Smooth muscle cell (in vitro differentiated cells): ENCODE measurements around the gene RNASEH2A. TPM values are rescaled to one million over a fixed set of nuclear protein-coding genes. Genes with fewer than 3 reads are reported as not detected.
A peak's percentile ranks its signal among the peaks of the same experiment; 100 is the strongest.

Experiments
- DNase-seq: peaks from one replicate; lab custom pipeline; 2025; ENCODE audit not compliant: unreplicated experiment; lab: John Stamatoyannopoulos, UW
- H2AFZ ChIP-seq: fragments of 200-600 bp; sonication (generic); 2 replicates; pipeline ENCODE4 v1.6.0; 2016; ENCODE audit warnings: antibody characterized with exemption, low read depth, mild to moderate bottlenecking
- H3F3A ChIP-seq: fragments of 200-600 bp; sonication (generic); 2 replicates; pipeline ENCODE4 v1.6.0; 2017; ENCODE audit warnings: antibody characterized with exemption, low read depth
- H3K27ac ChIP-seq: fragments of 200-600 bp; sonication (generic); 2 replicates; pipeline ENCODE4 v1.5.1; 2016; ENCODE audit warnings: low read depth, mild to moderate bottlenecking
- H3K27me3 ChIP-seq: fragments of 200-600 bp; sonication (generic); 2 replicates; pipeline ENCODE4 v1.6.1; 2016; ENCODE audit warnings: low read depth, mild to moderate bottlenecking
- H3K36me3 ChIP-seq: fragments of 200-600 bp; sonication (generic); 2 replicates; pipeline ENCODE4 v1.5.1; 2016; ENCODE audit warnings: low read depth
- H3K4me1 ChIP-seq: fragments of 200-600 bp; sonication (generic); 2 replicates; pipeline ENCODE4 v1.5.1; 2016; ENCODE audit warnings: low read depth
- H3K4me2 ChIP-seq: fragments of 200-600 bp; sonication (generic); 2 replicates; pipeline ENCODE4 v1.6.0; 2016; ENCODE audit warnings: mild to moderate bottlenecking
- H3K4me3 ChIP-seq: fragments of 200-600 bp; sonication (generic); 2 replicates; pipeline ENCODE4 v1.5.1; 2016; ENCODE audit warnings: mild to moderate bottlenecking
- H3K79me2 ChIP-seq: fragments of 200-600 bp; sonication (generic); 2 replicates; pipeline ENCODE4 v1.6.0; 2016; ENCODE audit warnings: low read depth, mild to moderate bottlenecking
- H3K9ac ChIP-seq: fragments of 200-600 bp; sonication (generic); 2 replicates; pipeline ENCODE4 v1.6.0; 2016; ENCODE audit warnings: low read depth
- H3K9me3 ChIP-seq: fragments of 200-600 bp; sonication (generic); replicated peaks from 2 replicates; pipeline ENCODE4 v1.5.1; 2016; ENCODE audit warnings: low read depth
- H4K20me1 ChIP-seq: fragments of 200-600 bp; sonication (generic); 2 replicates; pipeline ENCODE4 v1.6.0; 2016; ENCODE audit warnings: low read depth
- WGBS: methylation state at CpG from one replicate; pipeline ENCODE4 v1.1.7; 2016; ENCODE audit warnings: low lambda C conversion rate; 5-methylcytosine and 5-hydroxymethylcytosine counted together
- polyA plus RNA-seq: library from polyadenylated mRNA; unstranded; fragments of >200 nt; fragmentation: Nextera tagmentation; extraction: Ambion mirVana; gene quantifications from 2 replicates; pipeline ENCODE4 v1.2.1, GENCODE V29; 2016
- total RNA-seq: library from RNA; depleted of rRNA; stranded (reverse); fragments of >200 nt; gene quantifications from 2 replicates; pipeline ENCODE4 v1.2.3, GENCODE V29; 2014
- TF ChIP-seq, protein P1 (sequence below): fragments of 200-600 bp; sonication (generic); IDR thresholded peaks from 2 replicates; pipeline ENCODE4 v1.5.1; 2017; ENCODE audit warnings: borderline replicate concordance, mild to moderate bottlenecking, antibody characterized with exemption; ENCODE audit not compliant: insufficient read depth, poor library complexity, severe bottlenecking

The RNASEH2A gene
- total and polyA plus RNA-seq, 2 experiments from 2014 or later, result 15.7 to 34.9 TPM

DNA sequence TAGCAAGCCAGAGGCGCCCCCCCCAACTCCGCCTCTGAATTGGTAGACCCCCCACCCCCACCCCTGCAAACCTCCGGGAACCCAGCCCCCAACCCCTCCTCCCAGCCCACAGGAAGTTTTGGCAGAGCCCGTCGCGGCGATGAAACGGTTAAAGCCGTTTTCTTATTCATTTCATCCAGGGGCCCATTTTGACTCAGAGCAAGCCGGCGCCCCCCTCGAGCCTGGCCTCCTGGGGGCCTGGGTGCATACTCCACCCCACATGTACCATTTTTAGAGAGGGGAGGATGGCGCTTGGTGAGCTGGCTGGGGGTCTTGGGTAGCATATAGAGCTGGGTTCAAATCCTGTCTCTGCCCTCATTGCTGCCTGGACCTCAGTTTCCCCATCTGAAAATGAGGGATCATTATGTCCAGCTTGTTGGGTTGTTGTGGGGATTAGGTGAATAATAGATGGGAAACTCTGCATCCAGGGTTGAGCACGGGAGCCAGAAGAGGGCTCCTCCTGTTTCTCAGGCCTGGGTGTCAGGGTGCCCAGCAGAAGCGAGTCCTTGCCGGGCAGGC lies 23.0 kb upstream of the RNASEH2A start:
- no peak overlapping the region for H2AFZ ChIP-seq
- 2% methylated on average over 15 of the region's 16 CpGs for WGBS
- H4K20me1 ChIP-seq, result no peaks in the 10 kb centered on the region
- no peaks in the 10 kb centered on the region for H3K79me2 ChIP-seq
- H3K4me2 ChIP-seq, result peak overlapping the region; percentile 92
- H3F3A ChIP-seq, result peaks cover 50% of the 10 kb centered on the region
- no peaks in the 10 kb centered on the region for H3K36me3 ChIP-seq
- TF ChIP-seq, protein P1, sequence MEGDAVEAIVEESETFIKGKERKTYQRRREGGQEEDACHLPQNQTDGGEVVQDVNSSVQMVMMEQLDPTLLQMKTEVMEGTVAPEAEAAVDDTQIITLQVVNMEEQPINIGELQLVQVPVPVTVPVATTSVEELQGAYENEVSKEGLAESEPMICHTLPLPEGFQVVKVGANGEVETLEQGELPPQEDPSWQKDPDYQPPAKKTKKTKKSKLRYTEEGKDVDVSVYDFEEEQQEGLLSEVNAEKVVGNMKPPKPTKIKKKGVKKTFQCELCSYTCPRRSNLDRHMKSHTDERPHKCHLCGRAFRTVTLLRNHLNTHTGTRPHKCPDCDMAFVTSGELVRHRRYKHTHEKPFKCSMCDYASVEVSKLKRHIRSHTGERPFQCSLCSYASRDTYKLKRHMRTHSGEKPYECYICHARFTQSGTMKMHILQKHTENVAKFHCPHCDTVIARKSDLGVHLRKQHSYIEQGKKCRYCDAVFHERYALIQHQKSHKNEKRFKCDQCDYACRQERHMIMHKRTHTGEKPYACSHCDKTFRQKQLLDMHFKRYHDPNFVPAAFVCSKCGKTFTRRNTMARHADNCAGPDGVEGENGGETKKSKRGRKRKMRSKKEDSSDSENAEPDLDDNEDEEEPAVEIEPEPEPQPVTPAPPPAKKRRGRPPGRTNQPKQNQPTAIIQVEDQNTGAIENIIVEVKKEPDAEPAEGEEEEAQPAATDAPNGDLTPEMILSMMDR, result no peak
- no peaks in the 10 kb centered on the region for H3K9me3 ChIP-seq
- peak overlapping the region; percentile 91 for H3K9ac ChIP-seq
- H3K4me1 ChIP-seq, result peaks cover 34% of the 10 kb centered on the region
- no peaks in the 10 kb centered on the region for H3K27me3 ChIP-seq
- H3K4me3 ChIP-seq, result peak overlapping the region; percentile 56
- peak overlapping the region; percentile 96 for H3K27ac ChIP-seq
- no peak for DNase-seq

DNA sequence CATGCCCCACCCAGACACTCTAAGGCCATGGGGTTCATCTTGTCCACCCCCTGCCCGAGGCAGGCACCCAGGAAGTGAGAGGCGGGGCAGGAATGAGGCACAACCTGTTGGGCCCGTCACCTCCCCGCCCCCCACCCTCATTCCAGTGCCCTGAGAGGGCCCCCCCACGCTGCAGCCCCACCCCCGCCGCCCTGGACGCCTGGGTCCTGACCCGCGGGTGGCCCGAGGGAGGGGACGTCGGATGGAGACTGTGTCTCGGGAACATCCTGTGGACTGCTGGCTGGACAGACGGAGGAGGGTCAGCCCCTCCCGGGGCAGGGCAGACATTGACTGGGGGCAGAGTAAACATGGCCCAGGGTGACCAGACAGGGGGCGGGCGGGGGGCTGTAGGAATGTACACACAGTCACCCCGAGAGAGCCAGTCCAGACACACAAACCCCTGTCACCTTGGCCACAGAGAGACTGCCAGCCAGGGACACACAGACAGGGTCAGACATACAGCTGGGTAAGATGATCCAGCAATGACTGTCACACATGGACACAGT lies 22.5 kb upstream of the RNASEH2A start:
- H3K4me1 ChIP-seq, result peaks cover 31% of the 10 kb centered on the region
- TF ChIP-seq, protein P1, result no peak

DNA sequence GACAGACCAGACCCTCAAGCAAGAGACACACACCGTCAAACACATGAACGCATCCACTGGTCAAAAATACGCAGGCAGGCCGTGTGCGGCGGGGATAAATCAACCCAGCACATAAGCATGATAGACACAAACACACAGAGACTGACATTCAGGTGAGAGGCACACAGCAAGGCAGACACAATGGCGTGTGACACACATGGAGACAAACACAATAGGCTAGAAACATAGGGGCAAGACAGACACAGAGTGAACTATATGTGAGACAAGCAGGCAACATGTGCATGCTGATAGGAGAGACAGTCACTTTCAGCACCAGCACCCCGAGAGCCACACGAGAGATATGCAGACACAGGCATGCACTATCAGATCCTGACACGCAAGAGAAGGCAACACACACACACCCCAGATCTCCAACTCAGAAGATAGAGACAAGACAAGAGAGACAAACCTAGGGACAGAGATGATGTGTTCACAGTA lies 22.0 kb upstream of the RNASEH2A start:
- H3K9me3 ChIP-seq, result no peaks in the 10 kb centered on the region
- WGBS, result 28% methylated on average over 10 of the region's 10 CpGs
- H3K4me3 ChIP-seq, result no peak overlapping the region
- H3F3A ChIP-seq, result peaks cover 49% of the 10 kb centered on the region
- H3K27ac ChIP-seq, result peak overlapping the region; percentile 96
- peak overlapping the region; percentile 92 for H3K4me2 ChIP-seq
- H3K4me1 ChIP-seq, result peaks cover 30% of the 10 kb centered on the region
- TF ChIP-seq, protein P1, result no peak
- no peaks in the 10 kb centered on the region for H3K27me3 ChIP-seq
- H3K36me3 ChIP-seq, result no peaks in the 10 kb centered on the region
- no peak for DNase-seq
- no peaks in the 10 kb centered on the region for H4K20me1 ChIP-seq
- H3K79me2 ChIP-seq, result no peaks in the 10 kb centered on the region
- H3K9ac ChIP-seq, result peak overlapping the region; percentile 91
- H2AFZ ChIP-seq, result no peak overlapping the region

More for the DNA sequence above, 22.5 kb upstream of the RNASEH2A start:
- Histone ChIP-seq H3F3A (peaks cover 47% of the 10 kb centered on the region), H3K4me2 (peak overlapping the region; percentile 92), H3K36me3 (no peaks in the 10 kb centered on the region), H3K79me2 (no peaks in the 10 kb centered on the region), H3K27me3 (no peaks in the 10 kb centered on the region), H3K9me3 (no peaks in the 10 kb centered on the region), H4K20me1 (no peaks in the 10 kb centered on the region), H3K27ac (peak overlapping the region; percentile 96), H3K4me3 (no peak overlapping the region), H2AFZ (no peak overlapping the region), H3K9ac (peak overlapping the region; percentile 91)
- DNase-seq, result no peak
- whole genome bisulfite sequencing, result 5% methylated on average over 17 of the region's 19 CpGs

DNA sequence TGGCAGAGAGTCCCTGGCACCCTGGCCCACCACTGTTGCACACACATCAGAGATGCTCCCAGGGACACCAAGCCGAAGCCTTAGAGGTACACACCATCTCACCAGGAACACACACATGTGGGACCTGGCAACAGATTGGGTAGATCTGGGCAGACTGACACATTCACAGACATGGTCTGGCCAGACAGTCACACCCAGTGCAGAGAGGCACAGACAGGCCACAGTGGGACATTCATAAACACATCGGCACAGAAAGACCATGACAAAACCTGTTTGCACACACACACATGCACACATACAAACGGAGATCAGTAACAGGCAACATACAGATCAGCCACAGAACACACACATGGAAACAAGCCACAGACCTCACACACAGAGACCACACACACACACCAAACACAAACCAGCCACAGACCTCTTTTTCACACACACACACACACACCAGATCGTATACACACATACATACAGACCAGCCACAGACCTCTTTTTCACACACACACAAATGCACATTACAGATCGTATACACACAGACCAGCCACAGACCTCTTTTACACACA lies 21.4 kb upstream of the RNASEH2A start:
- Histone ChIP-seq H2AFZ (no peak overlapping the region), H3F3A (peaks cover 44% of the 10 kb centered on the region), H3K4me2 (peak overlapping the region; percentile 92)

More for the DNA sequence above, 21.4 kb upstream of the RNASEH2A start:
- TF ChIP-seq, protein P1, result no peak
- 37% methylated on average over 5 of the region's 5 CpGs for WGBS
- Histone ChIP-seq H4K20me1 (no peaks in the 10 kb centered on the region), H3K27me3 (no peaks in the 10 kb centered on the region), H3K4me1 (peaks cover 29% of the 10 kb centered on the region), H3K9me3 (no peaks in the 10 kb centered on the region), H3K79me2 (no peaks in the 10 kb centered on the region), H3K9ac (peak overlapping the region; percentile 91), H3K36me3 (no peaks in the 10 kb centered on the region), H3K4me3 (no peak overlapping the region), H3K27ac (peak overlapping the region; percentile 96)
- no peak for DNase-seq
